ENCODE data around the gene PNPLA8.
"Not testable (repeated sequence)": the region's sequence is repeated elsewhere in the genome, so short reads cannot be mapped to it uniquely, and the experiment has no call there.

PNPLA8 gene

GRCh38 chr7:108529341-108529740 lies 3.4 kb upstream of the PNPLA8 start:
- no peak for DNase-seq

DNA sequence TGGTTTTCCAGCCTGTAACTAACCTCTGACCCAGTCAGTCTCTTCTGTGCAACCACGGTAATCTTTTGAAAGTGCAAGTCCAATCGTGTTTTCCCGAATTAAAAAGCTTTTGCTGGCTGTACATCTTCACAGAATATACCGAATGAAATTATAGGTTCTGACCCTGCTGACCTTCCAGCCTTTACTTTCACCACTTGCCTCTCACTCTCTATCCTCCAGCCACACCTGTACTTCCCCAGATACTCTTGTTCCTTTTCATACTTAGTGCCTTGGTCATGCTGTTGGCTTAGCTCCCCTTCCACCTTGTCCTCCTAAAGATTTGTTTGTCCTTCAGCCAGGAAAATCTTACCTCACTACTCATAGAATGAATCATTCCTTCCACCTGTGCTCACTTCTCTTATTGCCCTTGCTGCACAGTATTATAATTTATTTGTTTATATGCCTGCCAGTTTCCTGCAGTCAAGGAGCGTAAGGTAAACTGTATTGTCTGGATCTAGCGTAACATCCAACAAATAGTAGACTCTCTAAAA lies 2.3 kb upstream of the PNPLA8 start:
- no peak for DNase-seq

GRCh38 chr7:108526768-108527017 lies 758 bp upstream of the PNPLA8 start:
- no peak for DNase-seq

GRCh38 chr7:108525327-108525984 lies 479 bp downstream of the PNPLA8 start:
- peak in 5 of 51 donors; percentile 69 to 91 (median 87) for DNase-seq

- no peak for DNase-seq
These were observed 3.2 kb downstream of the PNPLA8 start for GRCh38 chr7:108522780-108523179.

DNA sequence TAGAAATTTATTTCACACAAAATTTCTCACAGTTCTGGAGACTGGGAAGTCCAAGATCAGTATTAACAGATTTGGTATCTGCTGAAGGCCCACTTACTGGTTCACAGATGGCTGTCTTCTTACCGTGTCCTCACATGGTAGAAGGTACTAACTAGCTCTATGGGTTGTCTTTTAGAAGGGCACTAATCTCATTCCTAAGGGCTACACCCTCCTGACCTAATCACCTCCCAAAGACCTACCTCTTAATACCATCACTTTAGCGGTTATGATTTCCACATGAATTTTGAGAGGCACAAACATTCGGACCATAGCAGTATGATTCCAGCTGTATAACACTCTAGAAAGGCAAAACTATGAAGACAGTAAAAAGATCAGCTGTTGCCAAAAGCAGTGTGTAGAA lies 8.0 kb downstream of the PNPLA8 start:
- no peak for DNase-seq

DNA sequence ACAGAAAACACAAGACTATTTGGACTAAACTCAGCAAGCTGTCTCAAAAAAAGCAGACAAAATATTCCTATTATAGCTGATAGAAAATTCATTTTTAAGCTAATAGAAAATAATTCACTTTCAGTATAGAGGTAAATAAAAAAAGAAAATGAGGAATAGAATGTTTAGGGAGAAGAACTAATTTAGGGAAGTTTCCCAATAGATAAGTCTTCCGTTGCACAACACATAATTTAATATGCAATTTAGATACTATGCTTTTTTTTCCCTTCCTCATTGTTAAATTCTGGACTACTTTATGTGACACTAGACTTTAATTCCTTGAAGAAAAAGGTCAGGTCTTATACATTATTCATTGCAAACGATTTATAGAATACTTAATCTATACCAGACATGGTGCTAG lies 10.3 kb downstream of the PNPLA8 start:
- DNase-seq: no peak

GRCh38 chr7:108515013-108515412 lies 10.9 kb downstream of the PNPLA8 start:
- peak in 1 of 51 donors; percentile 10 for DNase-seq

DNA sequence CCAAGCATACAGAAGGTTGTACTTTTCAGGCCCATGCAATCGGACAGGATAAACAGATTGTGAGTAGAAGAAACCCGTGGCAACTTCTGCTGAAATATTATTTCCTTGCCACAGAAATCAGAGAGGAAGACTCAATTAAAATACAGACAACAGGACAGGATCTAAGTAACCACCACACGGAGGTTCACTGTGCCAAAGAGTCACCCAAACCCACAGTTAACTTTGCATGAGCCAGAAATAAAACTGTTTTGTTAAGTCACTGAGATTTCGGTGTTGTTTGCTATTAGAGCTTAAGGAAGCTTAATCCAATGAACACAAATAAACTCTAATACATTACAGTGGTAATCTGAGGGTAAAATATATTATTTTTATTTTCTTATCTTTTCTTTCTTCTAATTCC lies 14.0 kb downstream of the PNPLA8 start:
- DNase-seq: no peak

DNA sequence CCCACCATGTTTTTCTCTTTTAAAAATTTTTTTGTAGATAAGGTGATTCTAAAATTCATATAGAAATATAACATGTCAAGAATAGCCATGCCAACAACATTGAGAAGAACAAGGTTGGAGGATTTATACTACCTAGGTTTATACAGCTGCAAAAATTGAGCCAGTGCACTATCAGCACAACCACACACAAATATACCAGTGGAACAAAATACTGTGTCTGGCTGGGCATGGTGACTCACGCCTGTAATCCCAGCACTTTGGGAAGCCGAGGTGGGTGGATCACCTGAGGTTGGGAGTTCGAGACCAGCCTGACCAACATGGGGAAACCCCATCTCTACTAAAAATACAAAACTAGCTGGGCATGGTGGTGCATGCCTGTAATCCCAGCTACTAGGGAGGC lies 21.4 kb downstream of the PNPLA8 start:
- DNase-seq: not testable (repeated sequence)

GRCh38 chr7:108503112-108504026 lies 22.6 kb downstream of the PNPLA8 start:
- DNase-seq: no peak

- no peak for DNase-seq
These were observed 26.4 kb downstream of the PNPLA8 start for GRCh38 chr7:108499566-108499965.

- DNase-seq: no peak
These were observed 27.5 kb downstream of the PNPLA8 start for GRCh38 chr7:108498481-108498880.

- DNase-seq: peak in 9 of 51 donors; percentile 1 to 32 (median 7)
These were observed 28.7 kb downstream of the PNPLA8 start for GRCh38 chr7:108497082-108497725.

GRCh38 chr7:108492742-108493141 lies 33.2 kb downstream of the PNPLA8 start:
- DNase-seq: no peak

DNA sequence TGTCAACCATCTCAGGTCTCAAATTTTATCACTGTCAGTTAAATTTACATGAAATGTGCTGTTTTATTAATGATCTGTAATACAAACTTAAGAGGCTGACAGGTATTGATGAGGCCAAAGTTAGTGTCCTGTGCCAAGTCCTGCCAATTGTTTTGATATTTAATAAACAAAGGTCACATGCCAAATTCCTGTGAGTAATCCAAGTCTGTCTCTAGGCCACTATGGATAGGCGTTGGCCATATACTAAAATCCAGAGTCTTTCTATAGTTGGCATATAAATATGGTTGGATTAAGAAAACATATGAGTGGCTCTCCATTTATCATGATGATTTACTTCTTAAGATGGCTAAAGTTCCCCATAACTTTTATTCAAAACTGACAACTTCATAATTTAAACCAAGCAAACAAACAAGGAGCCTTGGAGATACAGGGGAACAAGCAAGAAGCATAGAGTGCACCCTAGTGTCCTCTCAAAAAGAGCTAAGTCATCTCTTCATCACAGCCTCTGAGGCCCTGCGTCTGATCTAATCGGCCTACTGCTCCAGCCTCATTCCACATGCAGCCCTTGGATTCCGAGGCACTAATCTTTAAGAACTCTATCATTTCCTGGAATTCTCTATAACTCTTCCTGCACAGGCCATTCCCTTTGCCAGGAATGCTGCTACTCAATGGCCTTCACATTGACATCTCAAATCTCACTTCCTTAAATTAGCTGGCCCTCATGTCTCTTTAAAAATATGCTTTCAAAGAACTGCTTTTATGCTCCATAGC lies 37.0 kb downstream of the PNPLA8 start:
- no peak for DNase-seq

GRCh38 chr7:108487646-108488045 lies 38.3 kb downstream of the PNPLA8 start:
- DNase-seq: no peak

DNA sequence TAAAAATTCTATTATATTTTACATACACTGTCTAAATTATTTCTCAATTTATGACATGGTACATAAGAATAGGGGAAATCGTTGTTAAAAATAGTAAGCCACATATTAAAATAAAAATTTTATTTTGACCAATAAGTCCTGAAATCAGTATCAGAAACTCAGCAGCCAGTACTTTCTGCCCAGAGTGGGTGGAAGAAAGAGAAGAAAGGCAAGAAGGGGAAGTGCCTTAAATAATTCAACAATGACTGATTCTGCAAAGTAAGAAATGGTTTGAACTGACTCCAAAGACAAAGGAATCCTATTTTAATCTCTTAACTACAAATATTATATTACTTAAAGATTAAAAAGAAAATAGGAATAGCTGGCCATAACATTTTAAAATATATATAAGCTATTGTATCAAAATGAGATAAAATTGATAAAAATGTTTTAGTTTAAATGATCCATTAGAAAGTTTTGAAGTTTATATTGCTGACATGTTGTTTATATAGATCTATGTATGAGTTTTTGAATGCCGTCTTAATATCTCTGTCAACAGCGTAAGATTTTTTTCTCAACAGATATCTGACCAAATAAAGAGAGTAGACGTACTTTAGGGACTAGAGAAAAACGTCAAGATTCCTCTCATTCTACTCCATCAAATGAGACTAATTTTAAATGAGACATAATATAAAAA lies 39.5 kb downstream of the PNPLA8 start:
- no peak for DNase-seq

DNA sequence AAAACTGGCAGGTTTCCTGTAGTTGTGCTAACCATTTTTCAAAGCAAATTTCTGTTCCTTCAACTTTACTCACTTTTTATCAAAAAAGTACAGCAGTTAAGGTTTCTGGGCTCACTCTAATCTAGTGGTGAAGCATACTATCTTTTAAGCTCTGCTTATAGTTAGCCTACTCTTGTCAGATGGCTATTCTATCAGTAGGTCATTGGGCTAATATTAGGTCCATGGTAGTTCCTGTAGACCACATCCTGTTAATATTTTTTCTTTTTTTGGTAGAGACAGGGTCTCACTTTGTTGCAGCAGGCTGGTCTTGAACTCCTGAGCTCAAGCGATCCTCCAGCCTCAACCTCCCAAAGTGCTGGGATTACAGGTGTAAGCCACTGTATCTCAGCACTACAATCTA lies 41.8 kb downstream of the PNPLA8 start:
- DNase-seq: no peak

- DNase-seq: no peak
These were observed 45.6 kb downstream of the PNPLA8 start for GRCh38 chr7:108480311-108480710.

GRCh38 chr7:108479751-108480150 lies 46.2 kb downstream of the PNPLA8 start:
- DNase-seq: no peak
